Measurements from ENCODE around the gene CEP70.

- no peak for TF ChIP-seq CTCF (IDR thresholded peaks at IDR 0.05; ENCODE audit: low read depth, low read length, missing input control)
- no peak for TF ChIP-seq FOXA2 (IDR thresholded peaks at IDR 0.05)
- no peak for TF ChIP-seq FOXA1 (IDR thresholded peaks at IDR 0.05)
Observed at GRCh38 chr3:138559134-138559533, 34.9 kb downstream of the CEP70 start.

Data from liver (tissue), 2 donors.